ENCODE data around the gene RSRC1. TPM values are rescaled to one million over a fixed set of nuclear protein-coding genes. Genes with fewer than 3 reads are reported as not detected.
A peak's percentile ranks its signal among the peaks of the same experiment; 100 is the strongest.
"Not testable (repeated sequence)": the region's sequence is repeated elsewhere in the genome, so short reads cannot be mapped to it uniquely, and the experiment has no call there.

The RSRC1 gene
- total RNA-seq, 1 donor from 2014 or later, result 39.9 TPM

DNA sequence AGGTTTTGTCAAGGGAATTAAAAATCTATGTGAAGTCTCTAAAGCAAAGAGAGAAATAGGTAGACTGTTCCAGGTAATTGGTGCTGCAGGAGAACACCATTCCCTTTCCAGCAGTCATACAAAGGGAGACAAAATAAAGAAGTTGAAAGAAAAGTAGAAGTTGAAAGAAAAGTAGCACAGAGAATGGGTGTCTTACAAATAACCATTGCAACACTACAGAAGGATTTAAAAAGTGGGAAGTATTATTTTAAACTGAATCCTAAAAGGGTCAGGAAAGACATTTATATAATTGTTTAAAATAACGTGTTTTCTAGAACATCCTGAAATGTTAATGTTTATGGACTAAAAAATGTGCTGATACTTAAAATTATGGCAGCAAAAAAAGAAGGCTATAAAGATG, 223.8 kb downstream of the RSRC1 start:
- ATAC-seq (ENCODE audit: low read depth) (no peak), DNase-seq (no peak)
- intact Hi-C loops (cut with micrococcal nuclease), result loop anchor here (2.0 kb wide), 1 partner anchor 13 kb away; no protein-coding TSS in a partner anchor
- peaks cover 13% of the 10 kb centered on the region for H3K36me3 Mint-ChIP-seq (ENCODE audit: low read depth)
- no peaks in the 10 kb centered on the region for H3K27me3 Mint-ChIP-seq
- no peak overlapping the region for H3K27ac Mint-ChIP-seq
- peaks cover 4% of the 10 kb centered on the region for H3K4me1 Mint-ChIP-seq
- CTCF ChIA-PET, result no interaction called here
- POLR2A ChIA-PET, result no interaction called here
- H3K4me3 Mint-ChIP-seq, result no peak overlapping the region
- TF ChIP-seq, protein P1, sequence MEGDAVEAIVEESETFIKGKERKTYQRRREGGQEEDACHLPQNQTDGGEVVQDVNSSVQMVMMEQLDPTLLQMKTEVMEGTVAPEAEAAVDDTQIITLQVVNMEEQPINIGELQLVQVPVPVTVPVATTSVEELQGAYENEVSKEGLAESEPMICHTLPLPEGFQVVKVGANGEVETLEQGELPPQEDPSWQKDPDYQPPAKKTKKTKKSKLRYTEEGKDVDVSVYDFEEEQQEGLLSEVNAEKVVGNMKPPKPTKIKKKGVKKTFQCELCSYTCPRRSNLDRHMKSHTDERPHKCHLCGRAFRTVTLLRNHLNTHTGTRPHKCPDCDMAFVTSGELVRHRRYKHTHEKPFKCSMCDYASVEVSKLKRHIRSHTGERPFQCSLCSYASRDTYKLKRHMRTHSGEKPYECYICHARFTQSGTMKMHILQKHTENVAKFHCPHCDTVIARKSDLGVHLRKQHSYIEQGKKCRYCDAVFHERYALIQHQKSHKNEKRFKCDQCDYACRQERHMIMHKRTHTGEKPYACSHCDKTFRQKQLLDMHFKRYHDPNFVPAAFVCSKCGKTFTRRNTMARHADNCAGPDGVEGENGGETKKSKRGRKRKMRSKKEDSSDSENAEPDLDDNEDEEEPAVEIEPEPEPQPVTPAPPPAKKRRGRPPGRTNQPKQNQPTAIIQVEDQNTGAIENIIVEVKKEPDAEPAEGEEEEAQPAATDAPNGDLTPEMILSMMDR (IDR thresholded peaks at IDR 0.05), result no peak
- peaks cover 2% of the 10 kb centered on the region for H3K9me3 Mint-ChIP-seq

DNA sequence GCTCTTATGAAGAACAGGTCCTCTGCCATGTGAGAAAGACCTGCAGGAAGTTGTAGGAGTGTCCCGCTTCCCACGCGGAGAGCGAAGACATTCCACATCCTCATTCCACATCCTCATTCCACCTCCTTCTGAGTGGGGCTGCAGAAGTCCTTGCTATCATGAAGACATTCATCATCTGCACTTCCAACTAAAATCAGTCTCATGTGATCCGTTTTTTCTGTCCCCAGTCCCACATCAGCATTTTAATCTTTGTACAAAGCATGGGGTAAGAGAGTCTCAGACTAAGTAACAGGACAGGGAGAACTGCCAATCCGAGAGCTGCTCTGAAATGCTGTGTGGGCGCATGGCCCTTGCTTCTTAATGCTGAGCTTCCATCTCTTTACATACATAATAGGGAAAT, 227.2 kb downstream of the RSRC1 start:
- Mint-ChIP-seq H3K27ac (no peak overlapping the region), H3K27me3 (no peaks in the 10 kb centered on the region), H3K4me3 (no peak overlapping the region), H3K36me3 (ENCODE audit: low read depth) (peaks cover 22% of the 10 kb centered on the region), H3K4me1 (no peaks in the 10 kb centered on the region), H3K9me3 (peaks cover 10% of the 10 kb centered on the region)
- intact Hi-C loops (cut with micrococcal nuclease), result no loop called here
- ChIA-PET POLR2A (no interaction called here), CTCF (no interaction called here)
- TF ChIP-seq, protein P1 (IDR thresholded peaks at IDR 0.05), result no peak
- no peak for ATAC-seq (ENCODE audit: low read depth)
- DNase-seq, result no peak

DNA sequence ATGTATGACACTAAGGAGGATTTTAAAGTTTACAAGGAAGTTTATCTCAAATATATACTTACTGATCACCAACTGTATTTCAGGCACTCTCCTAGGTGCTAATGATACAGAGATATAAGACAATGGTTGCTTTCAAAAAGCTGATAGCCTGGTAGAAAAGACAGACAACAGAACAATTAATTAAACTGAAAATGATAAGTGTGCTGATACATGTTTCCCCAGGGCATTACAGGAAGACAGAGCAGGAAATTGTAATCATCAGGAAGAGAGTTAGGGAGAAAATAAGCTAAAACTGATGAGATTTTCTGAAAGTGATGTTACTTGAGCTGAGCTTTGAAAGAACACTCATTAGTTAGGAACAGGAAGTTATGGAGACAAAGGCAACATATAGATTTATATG, 229.7 kb downstream of the RSRC1 start:
- Mint-ChIP-seq H3K9me3 (peaks cover 8% of the 10 kb centered on the region), H3K27me3 (no peaks in the 10 kb centered on the region), H3K4me1 (no peaks in the 10 kb centered on the region), H3K36me3 (ENCODE audit: low read depth) (peaks cover 28% of the 10 kb centered on the region), H3K27ac (no peak overlapping the region), H3K4me3 (no peak overlapping the region)
- ChIA-PET CTCF (no interaction called here), POLR2A (no interaction called here)
- intact Hi-C loops (cut with micrococcal nuclease), result no loop called here
- TF ChIP-seq, protein P1 (IDR thresholded peaks at IDR 0.05), result no peak
- DNase-seq, result no peak
- ATAC-seq (ENCODE audit: low read depth), result no peak

DNA sequence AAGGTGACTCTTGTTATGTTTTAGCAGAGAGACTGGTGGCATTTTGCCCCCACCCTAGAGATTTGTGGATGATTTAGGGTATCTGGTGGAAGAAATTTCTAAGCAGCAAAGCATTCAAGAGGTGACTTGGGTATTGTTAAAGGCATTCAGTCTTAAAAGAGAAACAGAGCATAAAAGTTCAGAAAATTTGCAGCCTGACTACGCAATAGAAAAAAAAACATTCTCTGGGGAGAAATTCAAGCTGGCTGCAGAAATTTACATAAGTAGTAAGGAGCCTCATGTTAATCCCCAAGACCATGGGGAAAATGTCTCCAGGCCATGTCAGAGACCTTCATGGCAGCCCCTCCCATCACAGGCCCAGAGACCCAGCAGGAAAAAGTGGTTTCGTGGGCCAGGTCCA, 231.1 kb downstream of the RSRC1 start:
- H3K4me1 Mint-ChIP-seq; H3K27me3 Mint-ChIP-seq; H3K27ac Mint-ChIP-seq; H3K4me3 Mint-ChIP-seq; DNase-seq; H3K9me3 Mint-ChIP-seq; intact Hi-C loops (cut with micrococcal nuclease); POLR2A ChIA-PET; ATAC-seq (ENCODE audit: low read depth); CTCF ChIA-PET: not testable (repeated sequence)
- H3K36me3 Mint-ChIP-seq (ENCODE audit: low read depth), result peaks cover 28% of the 10 kb centered on the region

DNA sequence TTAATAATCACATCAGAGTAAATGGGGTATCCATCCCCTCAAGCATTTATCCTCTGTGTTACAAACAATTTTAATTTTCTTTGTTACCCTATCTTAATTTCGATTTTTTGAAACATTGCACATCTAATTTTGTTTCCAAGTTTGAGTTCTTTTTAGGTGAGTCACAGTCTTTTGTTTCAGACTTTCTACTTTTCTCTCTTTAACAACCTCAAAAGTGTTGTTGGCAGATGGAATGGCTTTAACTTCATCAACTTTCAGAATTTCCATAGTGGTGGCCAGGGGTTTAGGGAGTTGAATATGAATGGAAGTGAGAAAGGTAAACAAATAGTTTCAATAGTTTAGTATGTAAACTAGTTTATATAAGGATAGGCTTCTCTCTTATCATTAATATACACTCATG, 238.1 kb downstream of the RSRC1 start:
- Mint-ChIP-seq H3K4me1 (peaks cover 10% of the 10 kb centered on the region), H3K36me3 (ENCODE audit: low read depth) (peaks cover 3% of the 10 kb centered on the region), H3K27me3 (no peaks in the 10 kb centered on the region), H3K4me3 (no peak overlapping the region), H3K9me3 (peaks cover 2% of the 10 kb centered on the region), H3K27ac (peak overlapping the region; percentile 46)
- intact Hi-C loops (cut with micrococcal nuclease), result loop anchor here (2.0 kb wide), 1 partner anchor 15 kb away; no protein-coding TSS in a partner anchor
- no peak for DNase-seq
- POLR2A ChIA-PET, result no interaction called here
- CTCF ChIA-PET, result no interaction called here
- no peak for ATAC-seq (ENCODE audit: low read depth)
- TF ChIP-seq, protein P1 (IDR thresholded peaks at IDR 0.05), result no peak

DNA sequence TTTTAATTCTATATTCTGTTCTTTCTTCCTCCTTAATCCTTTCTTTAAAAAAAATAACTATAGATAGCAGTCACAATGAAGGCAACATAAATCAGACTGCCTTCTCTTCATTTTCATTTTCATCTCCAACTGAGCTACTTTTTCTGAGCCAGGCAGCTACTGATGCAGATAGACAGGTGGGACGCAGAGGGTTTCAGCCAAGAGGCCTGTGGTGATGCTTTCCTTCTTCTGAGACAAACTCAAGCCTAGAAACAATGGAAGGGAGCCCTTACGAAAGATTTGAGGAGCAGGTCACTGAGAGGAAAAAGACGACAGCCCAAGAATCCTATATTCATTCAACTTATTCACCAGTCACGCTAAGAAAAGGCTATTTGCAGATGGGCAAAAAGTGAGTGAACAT, 241.1 kb downstream of the RSRC1 start:
- H3K36me3 Mint-ChIP-seq (ENCODE audit: low read depth), result no peaks in the 10 kb centered on the region
- CTCF ChIA-PET, result no interaction called here
- peaks cover 19% of the 10 kb centered on the region for H3K4me1 Mint-ChIP-seq
- DNase-seq (no peak), ATAC-seq (ENCODE audit: low read depth) (no peak)
- intact Hi-C loops (cut with micrococcal nuclease), result no loop called here
- TF ChIP-seq, protein P1 (IDR thresholded peaks at IDR 0.05), result no peak
- no peaks in the 10 kb centered on the region for H3K27me3 Mint-ChIP-seq
- H3K4me3 Mint-ChIP-seq, result no peak overlapping the region
- no peak overlapping the region for H3K27ac Mint-ChIP-seq
- peaks cover 2% of the 10 kb centered on the region for H3K9me3 Mint-ChIP-seq
- POLR2A ChIA-PET, result no interaction called here

All from activated B cell treated with CpG ODN at 0.5 μM for 24 hours (primary cell).